Duodenal mucosa (tissue), 2 donors: ENCODE data around the gene SYT8.

Experiments
- H3K27ac ChIP-seq: one replicate; pipeline ENCODE4 v1.7.0; 2013; ENCODE audit warnings: low read depth, low read length
- H3K27me3 ChIP-seq, 2 donors: one replicate each; pipeline ENCODE4 v1.7.0; 2013; ENCODE audit warnings: low read length in 2 of 2, control low read depth in 1 of 2; ENCODE audit not compliant: insufficient read depth in 2 of 2, control insufficient read depth in 1 of 2
- H3K36me3 ChIP-seq, 2 donors: one replicate each; pipeline ENCODE4 v1.7.0; 2013; ENCODE audit warnings: low read length in 2 of 2, control low read depth in 1 of 2; ENCODE audit not compliant: insufficient read depth in 2 of 2, control insufficient read depth in 1 of 2
- H3K4me1 ChIP-seq, 2 donors: one replicate each; pipeline ENCODE4 v1.7.0; 2013; ENCODE audit warnings: low read length in 2 of 2, control low read depth in 1 of 2; ENCODE audit not compliant: insufficient read depth in 2 of 2, control insufficient read depth in 1 of 2
- H3K4me3 ChIP-seq, 2 donors: one replicate each; pipeline ENCODE4 v1.7.0; 2013; ENCODE audit warnings: low read length in 2 of 2, low read depth in 1 of 2
- H3K9ac ChIP-seq, 2 donors: one replicate each; pipeline ENCODE4 v1.7.0; 2013; ENCODE audit warnings: low read length in 2 of 2, low read depth in 1 of 2
- H3K9me3 ChIP-seq, 2 donors: one replicate each; pipeline ENCODE4 v1.7.0; 2013; ENCODE audit warnings: low read length in 2 of 2, control low read depth in 1 of 2; ENCODE audit not compliant: control insufficient read depth in 1 of 2

The SYT8 gene

DNA sequence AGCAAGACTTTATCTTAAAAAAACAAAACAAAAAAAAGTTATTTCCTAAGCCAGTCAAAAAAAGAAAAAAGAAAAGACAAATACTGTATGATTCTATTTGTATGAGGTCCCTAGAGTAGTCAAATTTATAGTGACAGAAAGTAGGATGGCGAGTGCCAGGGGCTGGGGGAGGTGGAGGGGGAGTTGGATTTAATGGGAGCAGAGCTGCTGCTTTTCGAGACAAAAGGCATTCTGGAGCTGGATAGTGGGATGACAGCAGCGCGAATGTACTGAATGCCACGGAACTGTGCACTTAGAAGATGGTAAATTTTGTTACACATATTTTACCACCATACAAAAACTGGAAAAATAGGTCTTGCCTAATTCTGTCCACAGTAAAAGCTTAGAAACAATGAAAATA, 17.8 kb upstream of the SYT8 start:
- H3K36me3 ChIP-seq: no peaks in the 10 kb centered on the region
- H3K9ac ChIP-seq: no peak overlapping the region
- H3K4me1 ChIP-seq: no peaks in the 10 kb centered on the region
- H3K9me3 ChIP-seq: peaks cover 2 to 14% of the 10 kb centered on the region in 2 donors
- peaks cover 0 to 6% of the 10 kb centered on the region in 2 donors for H3K27me3 ChIP-seq
- H3K4me3 ChIP-seq: no peak overlapping the region
- no peak overlapping the region for H3K27ac ChIP-seq

DNA sequence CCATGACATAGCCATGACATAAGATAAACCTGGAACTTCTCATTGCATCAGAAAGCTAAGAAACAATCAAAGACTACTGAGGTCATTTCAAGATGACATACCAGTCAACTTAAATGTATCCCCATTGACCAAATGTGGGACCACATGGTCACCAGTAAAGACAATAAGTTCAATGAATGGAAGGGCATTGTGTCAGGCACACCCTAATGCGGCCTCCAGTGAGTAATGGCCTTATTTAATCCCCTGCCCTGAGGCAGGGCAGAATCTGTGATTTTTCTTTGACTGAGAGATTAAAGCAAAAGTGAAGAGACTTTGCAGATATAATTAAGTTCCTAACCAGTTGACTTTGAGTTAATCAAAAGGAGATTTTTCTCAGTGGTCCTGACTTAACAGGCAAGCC, 17.3 kb upstream of the SYT8 start:
- no peaks in the 10 kb centered on the region for H3K4me1 ChIP-seq
- peaks cover 2 to 14% of the 10 kb centered on the region in 2 donors for H3K9me3 ChIP-seq
- H3K27me3 ChIP-seq: peaks cover 0 to 6% of the 10 kb centered on the region in 2 donors
- H3K36me3 ChIP-seq: no peaks in the 10 kb centered on the region
- no peak overlapping the region for H3K27ac ChIP-seq
- no peak overlapping the region for H3K9ac ChIP-seq
- H3K4me3 ChIP-seq: no peak overlapping the region

GRCh38 chr11:1819074-1819473, 15.7 kb upstream of the SYT8 start:
- Histone ChIP-seq H3K4me3 (no peak overlapping the region), H3K9me3 (peaks cover 2 to 14% of the 10 kb centered on the region in 2 donors), H3K27ac (no peak overlapping the region), H3K4me1 (no peaks in the 10 kb centered on the region), H3K36me3 (no peaks in the 10 kb centered on the region), H3K27me3 (peaks cover 0 to 6% of the 10 kb centered on the region in 2 donors), H3K9ac (no peak overlapping the region)

DNA sequence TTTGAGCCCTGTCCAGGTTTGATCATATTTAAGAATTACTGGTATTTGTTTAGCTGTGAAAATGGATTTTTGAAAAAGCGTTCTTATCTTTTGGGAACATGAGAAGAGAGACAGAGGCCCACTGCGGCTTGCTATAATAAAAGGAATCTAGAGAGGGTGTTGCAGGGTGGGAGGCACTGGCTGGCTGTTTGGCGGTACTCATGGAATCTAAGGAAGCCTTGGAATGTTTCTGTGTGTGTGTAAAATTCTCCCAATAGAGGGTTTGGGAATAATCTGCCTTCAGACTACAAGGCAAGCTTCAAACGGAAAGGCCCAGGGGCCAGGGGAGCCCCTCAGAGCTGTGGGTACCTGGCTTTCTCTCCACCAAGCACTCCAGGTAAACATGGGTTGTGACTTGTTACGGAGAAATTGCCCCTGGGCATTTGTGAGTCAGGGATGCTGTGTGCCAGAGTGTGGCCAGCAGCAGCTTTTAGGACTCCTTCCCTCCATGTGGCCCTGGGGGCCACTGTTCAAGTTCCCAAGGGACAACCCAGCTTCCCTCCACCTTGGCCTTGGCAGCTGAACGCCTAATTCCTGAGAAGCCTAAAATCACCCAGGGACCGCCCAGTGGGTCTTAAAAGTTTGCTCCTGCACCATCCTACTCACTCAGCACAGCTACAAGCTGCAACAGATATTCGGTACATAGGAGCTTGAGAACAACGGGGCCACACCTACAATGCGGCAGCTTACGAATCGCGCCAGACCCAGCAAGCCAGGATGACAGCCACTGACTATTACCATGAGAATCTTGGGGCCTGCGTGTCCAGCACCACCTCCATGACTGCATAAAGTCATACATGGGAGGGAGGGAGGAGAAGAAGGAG, 14.1 kb upstream of the SYT8 start:
- Histone ChIP-seq H3K9me3 (peaks cover 2 to 14% of the 10 kb centered on the region in 2 donors), H3K27ac (no peak overlapping the region), H3K27me3 (peaks cover 0 to 2% of the 10 kb centered on the region in 2 donors), H3K4me3 (no peak overlapping the region), H3K4me1 (no peaks in the 10 kb centered on the region), H3K36me3 (no peaks in the 10 kb centered on the region), H3K9ac (no peak overlapping the region)

GRCh38 chr11:1821562-1821961, 13.2 kb upstream of the SYT8 start:
- Histone ChIP-seq H3K27ac (no peak overlapping the region), H3K4me1 (peaks cover under 1 to 2% of the 10 kb centered on the region in 2 donors), H3K4me3 (no peak overlapping the region), H3K27me3 (no peaks in the 10 kb centered on the region), H3K36me3 (no peaks in the 10 kb centered on the region), H3K9me3 (peaks cover 2 to 14% of the 10 kb centered on the region in 2 donors), H3K9ac (no peak overlapping the region)

DNA sequence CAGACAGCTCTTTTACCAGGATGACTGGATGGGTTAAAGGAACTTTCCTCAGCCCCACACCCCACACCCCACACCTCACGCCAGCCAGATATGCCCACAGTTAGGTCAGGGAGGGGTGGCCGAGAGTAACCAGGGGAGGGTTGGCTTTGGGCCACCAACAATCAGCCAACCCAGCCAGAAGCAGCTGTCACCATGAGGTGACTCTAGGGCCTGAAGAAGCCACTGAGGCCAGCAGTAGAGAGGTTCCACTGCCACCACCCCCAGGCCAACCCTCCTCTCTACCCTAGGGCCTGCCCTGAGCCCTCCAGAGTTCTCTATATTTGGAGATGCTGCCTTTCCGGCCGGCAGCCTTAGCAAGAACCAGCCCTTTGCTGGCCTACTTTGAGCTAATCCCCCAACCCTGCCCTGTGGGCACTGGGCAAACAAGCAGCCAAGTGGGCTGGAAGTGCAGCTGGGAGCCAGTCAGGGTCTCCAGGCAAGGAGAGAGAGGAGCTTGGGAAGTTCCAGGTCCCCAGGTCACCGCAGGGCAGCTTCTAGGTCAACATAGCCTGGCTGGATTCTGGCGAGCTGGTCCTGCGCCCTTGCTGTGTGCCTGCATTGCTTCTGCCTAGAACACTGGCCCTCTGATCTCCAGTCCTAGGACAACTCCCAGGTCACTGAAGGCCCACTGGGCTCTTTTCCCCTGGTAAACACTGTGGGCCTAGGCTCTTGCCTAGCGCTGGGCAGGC, 12.0 kb upstream of the SYT8 start:
- Histone ChIP-seq H3K9me3 (peaks cover 2 to 12% of the 10 kb centered on the region in 2 donors), H3K9ac (no peak overlapping the region), H3K27me3 (peaks cover 0 to 3% of the 10 kb centered on the region in 2 donors), H3K36me3 (no peaks in the 10 kb centered on the region), H3K27ac (no peak overlapping the region), H3K4me1 (peaks cover 13% of the 10 kb centered on the region in 2 donors), H3K4me3 (no peak overlapping the region)

GRCh38 chr11:1823376-1824220, 11.2 kb upstream of the SYT8 start:
- Histone ChIP-seq H3K27me3 (peaks cover 0 to 9% of the 10 kb centered on the region in 2 donors), H3K27ac (no peak overlapping the region), H3K36me3 (no peaks in the 10 kb centered on the region), H3K9me3 (peaks cover 0 to 7% of the 10 kb centered on the region in 2 donors), H3K9ac (no peak overlapping the region), H3K4me1 (peaks cover 13% of the 10 kb centered on the region in 2 donors), H3K4me3 (no peak overlapping the region)

GRCh38 chr11:1824221-1825038, 10.4 kb upstream of the SYT8 start:
- Histone ChIP-seq H3K4me3 (no peak overlapping the region), H3K27ac (no peak overlapping the region), H3K9ac (no peak overlapping the region), H3K4me1 (peaks cover 13% of the 10 kb centered on the region in 2 donors), H3K9me3 (no peaks in the 10 kb centered on the region), H3K36me3 (no peaks in the 10 kb centered on the region), H3K27me3 (peaks cover 0 to 17% of the 10 kb centered on the region in 2 donors)

GRCh38 chr11:1825039-1825740, 9.6 kb upstream of the SYT8 start:
- no peak overlapping the region for H3K27ac ChIP-seq
- H3K27me3 ChIP-seq: peaks cover 0 to 17% of the 10 kb centered on the region in 2 donors

More at GRCh38 chr11:1825039-1825740, 9.6 kb upstream of the SYT8 start:
- H3K9me3 ChIP-seq: no peaks in the 10 kb centered on the region
- H3K36me3 ChIP-seq: no peaks in the 10 kb centered on the region
- H3K4me3 ChIP-seq: no peak overlapping the region
- H3K9ac ChIP-seq: no peak overlapping the region
- H3K4me1 ChIP-seq: peaks cover 14 to 15% of the 10 kb centered on the region in 2 donors
